Fibroblast of lung (primary cell): ENCODE data around the gene TTC23.

Experiments used
- CTCF ChIP-seq, 2 donors: IDR thresholded peaks in 1 of 2; conservative IDR thresholded peaks in 1 of 2; 1 replicate in 1 of 2; 2 replicates in 1 of 2; pipeline ENCODE4 v1.5.1; 2011 to 2012; ENCODE audit warnings: low read length in 2 of 2, control low read depth in 1 of 2, inconsistent platforms in 1 of 2, low read depth in 1 of 2, mild to moderate bottlenecking in 1 of 2
- EZH2 ChIP-seq: IDR thresholded peaks from 2 replicates; pipeline ENCODE4 v1.5.1; 2012; ENCODE audit warnings: low read length, control low read depth, mild to moderate bottlenecking; ENCODE audit errors: missing control alignments

- TF ChIP-seq CTCF (conservative IDR thresholded peaks at IDR 0.05 in 1 of 2, IDR thresholded peaks at IDR 0.05 in 1 of 2; ENCODE audit: low read depth in 1 of 2, low read length in 2 of 2) (no peak), EZH2 (no peak)
Measured at GRCh38 chr15:99153026-99153535, 96.3 kb downstream of the TTC23 start.
